Coronary artery (tissue), 2 donors: ENCODE measurements around the gene MARCKS.
A peak's percentile ranks its signal among the peaks of the same experiment; 100 is the strongest.

Experiments used
- DNase-seq: peaks from one replicate; pipeline ENCODE4 v3.0.0-alpha.2; 2017; ENCODE audit warnings: low spot score
- H3K27ac ChIP-seq, 2 donors: fragments of 200-600 bp; sonication (generic); one replicate each; pipeline ENCODE4 v1.5.1; 2016 to 2019
- H3K4me3 ChIP-seq: fragments of 200-600 bp; sonication (generic); 2 replicates; pipeline ENCODE4 v1.5.1; 2016; ENCODE audit warnings: mild to moderate bottlenecking, moderate library complexity
- TF ChIP-seq, protein P1 (sequence below): fragments of 200-600 bp; sonication (generic); IDR thresholded peaks from one replicate; pipeline ENCODE4 v1.5.1; 2019; ENCODE audit warnings: antibody characterized with exemption

Gene MARCKS

DNA sequence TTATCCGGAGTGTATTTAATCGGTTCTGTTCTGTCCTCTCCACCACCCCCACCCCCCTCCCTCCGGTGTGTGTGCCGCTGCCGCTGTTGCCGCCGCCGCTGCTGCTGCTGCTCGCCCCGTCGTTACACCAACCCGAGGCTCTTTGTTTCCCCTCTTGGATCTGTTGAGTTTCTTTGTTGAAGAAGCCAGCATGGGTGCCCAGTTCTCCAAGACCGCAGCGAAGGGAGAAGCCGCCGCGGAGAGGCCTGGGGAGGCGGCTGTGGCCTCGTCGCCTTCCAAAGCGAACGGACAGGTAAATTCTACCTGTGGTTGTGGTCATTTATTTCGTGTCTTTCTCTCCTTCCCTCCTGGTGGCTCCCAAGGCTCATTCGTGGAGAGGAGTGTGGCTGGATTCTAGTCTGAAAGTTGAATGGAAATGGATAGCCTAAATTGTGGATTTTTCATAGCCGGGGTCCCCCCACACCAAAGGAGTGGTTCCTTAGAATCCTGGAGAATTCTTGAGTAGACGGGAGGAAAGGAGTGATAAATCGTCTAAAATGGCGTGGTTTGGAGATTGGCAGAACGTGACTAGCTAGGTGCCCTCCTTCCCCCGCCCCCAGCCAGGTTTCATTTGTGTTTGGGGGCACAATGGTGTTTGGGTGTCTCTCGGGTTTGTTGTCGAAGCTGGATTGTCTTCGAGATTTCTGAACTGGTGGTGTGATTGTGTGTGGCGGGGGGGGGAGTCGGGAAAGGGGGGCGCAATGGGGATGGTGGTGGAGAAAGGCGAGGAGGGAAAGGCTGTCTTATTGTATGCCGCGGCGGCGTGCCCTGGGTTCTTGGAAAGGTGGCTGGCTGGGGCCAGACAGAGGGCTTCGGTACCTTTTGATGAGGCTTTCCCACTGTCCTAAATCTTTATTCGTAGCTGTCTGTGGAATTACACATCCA, 673 bp downstream of the MARCKS start:
- H3K4me3 ChIP-seq, result peak overlapping the region; percentile 86
- DNase-seq, result peak; percentile 79
- peak overlapping the region; percentile 89 to 95 for H3K27ac ChIP-seq
- TF ChIP-seq, protein P1, sequence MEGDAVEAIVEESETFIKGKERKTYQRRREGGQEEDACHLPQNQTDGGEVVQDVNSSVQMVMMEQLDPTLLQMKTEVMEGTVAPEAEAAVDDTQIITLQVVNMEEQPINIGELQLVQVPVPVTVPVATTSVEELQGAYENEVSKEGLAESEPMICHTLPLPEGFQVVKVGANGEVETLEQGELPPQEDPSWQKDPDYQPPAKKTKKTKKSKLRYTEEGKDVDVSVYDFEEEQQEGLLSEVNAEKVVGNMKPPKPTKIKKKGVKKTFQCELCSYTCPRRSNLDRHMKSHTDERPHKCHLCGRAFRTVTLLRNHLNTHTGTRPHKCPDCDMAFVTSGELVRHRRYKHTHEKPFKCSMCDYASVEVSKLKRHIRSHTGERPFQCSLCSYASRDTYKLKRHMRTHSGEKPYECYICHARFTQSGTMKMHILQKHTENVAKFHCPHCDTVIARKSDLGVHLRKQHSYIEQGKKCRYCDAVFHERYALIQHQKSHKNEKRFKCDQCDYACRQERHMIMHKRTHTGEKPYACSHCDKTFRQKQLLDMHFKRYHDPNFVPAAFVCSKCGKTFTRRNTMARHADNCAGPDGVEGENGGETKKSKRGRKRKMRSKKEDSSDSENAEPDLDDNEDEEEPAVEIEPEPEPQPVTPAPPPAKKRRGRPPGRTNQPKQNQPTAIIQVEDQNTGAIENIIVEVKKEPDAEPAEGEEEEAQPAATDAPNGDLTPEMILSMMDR, result no peak

DNA sequence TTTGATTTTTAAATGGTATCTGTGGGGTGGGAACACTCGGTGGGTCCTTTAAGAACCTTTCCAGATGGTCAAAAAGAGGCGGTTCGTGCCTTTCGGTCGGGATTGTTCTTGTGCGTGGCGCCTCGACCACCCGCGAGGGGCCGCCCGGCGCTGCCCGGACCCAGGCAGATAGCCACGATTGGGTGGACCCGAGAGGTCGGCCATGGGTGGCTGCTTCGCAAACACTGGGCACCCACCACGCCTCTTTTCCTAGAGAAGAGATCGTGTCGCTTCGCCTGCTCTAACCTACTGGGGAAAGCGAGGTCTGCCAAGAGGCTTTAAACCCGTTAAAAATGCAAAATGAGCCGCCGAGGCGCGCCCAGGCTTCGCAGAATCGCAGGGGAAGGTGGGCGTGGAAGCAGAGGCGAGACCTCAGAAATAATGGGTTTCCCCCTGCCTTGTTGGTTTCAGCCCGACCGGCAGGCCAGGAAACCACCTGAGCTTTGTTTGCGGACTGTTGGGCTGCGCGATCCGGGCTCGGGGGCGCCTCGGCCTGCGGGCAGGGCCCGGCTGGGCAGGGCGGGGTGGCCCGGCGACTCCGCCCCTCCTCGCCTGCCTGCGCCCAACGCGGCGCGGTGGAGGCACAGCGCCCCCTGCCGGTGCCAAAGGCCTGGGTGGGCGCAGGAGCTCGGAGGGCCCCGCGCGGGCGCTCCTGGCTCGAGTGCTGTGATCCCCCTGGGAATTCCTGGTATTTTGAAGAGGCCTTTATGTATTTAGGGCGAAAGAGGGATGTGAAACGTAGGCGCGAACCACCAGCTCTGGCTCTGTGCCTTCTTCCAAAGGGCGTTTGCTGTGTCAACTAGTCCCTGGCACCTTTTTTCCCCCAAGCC, 1.6 kb downstream of the MARCKS start:
- peak; percentile 87 for DNase-seq
- Histone ChIP-seq H3K4me3 (peak overlapping the region; percentile 86), H3K27ac (peak overlapping the region; percentile 89 to 95)
- TF ChIP-seq, protein P1, result peak; percentile 98

GRCh38 chr6:113859349-113860180, 2.4 kb downstream of the MARCKS start:
- no peak for DNase-seq
- Histone ChIP-seq H3K27ac (peak overlapping the region; percentile 89 to 95), H3K4me3 (peak overlapping the region; percentile 86)
- TF ChIP-seq, protein P1, result no peak

DNA sequence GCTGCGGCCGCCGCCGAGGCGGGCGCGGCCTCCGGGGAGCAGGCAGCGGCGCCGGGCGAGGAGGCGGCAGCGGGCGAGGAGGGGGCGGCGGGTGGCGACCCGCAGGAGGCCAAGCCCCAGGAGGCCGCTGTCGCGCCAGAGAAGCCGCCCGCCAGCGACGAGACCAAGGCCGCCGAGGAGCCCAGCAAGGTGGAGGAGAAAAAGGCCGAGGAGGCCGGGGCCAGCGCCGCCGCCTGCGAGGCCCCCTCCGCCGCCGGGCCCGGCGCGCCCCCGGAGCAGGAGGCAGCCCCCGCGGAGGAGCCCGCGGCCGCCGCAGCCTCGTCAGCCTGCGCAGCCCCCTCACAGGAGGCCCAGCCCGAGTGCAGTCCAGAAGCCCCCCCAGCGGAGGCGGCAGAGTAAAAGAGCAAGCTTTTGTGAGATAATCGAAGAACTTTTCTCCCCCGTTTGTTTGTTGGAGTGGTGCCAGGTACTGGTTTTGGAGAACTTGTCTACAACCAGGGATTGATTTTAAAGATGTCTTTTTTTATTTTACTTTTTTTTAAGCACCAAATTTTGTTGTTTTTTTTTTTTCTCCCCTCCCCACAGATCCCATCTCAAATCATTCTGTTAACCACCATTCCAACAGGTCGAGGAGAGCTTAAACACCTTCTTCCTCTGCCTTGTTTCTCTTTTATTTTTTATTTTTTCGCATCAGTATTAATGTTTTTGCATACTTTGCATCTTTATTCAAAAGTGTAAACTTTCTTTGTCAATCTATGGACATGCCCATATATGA, 3.2 kb downstream of the MARCKS start:
- TF ChIP-seq, protein P1, result no peak
- DNase-seq, result no peak
- peak overlapping the region; percentile 89 to 95 for H3K27ac ChIP-seq
- peak overlapping the region; percentile 86 for H3K4me3 ChIP-seq

DNA sequence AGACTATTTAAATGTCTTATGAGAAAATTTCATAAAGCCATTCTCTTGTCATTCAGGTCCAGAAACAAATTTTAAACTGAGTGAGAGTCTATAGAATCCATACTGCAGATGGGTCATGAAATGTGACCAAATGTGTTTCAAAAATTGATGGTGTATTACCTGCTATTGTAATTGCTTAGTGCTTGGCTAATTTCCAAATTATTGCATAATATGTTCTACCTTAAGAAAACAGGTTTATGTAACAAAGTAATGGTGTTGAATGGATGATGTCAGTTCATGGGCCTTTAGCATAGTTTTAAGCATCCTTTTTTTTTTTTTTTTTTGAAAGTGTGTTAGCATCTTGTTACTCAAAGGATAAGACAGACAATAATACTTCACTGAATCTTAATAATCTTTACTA, 5.0 kb downstream of the MARCKS start:
- Histone ChIP-seq H3K27ac (no peak overlapping the region), H3K4me3 (no peak overlapping the region)
- TF ChIP-seq, protein P1, result no peak
- DNase-seq, result no peak

GRCh38 chr6:113870917-113871316, 13.8 kb downstream of the MARCKS start:
- no peak overlapping the region for H3K27ac ChIP-seq
- H3K4me3 ChIP-seq, result no peak overlapping the region
- TF ChIP-seq, protein P1, result no peak
- DNase-seq, result no peak
